K562 (cell line): ENCODE measurements around the gene SLC24A3. TPM values are rescaled to one million over a fixed set of nuclear protein-coding genes. Genes with fewer than 3 reads are reported as not detected.
"Not testable (repeated sequence)": the region's sequence is repeated elsewhere in the genome, so short reads cannot be mapped to it uniquely, and the experiment has no call there.

Experiments
- ATAC-seq: fragments of 200-7000 bp; cut with Tn5 transposase; 3 replicates; pipeline ENCODE4 v1.9.1; 2020; ENCODE audit warnings: moderate library complexity
- BruUV-seq: library from RNA; stranded (reverse); fragments of 400-500 nt; replicated peaks from 2 replicates; lab custom pipeline; 2021; lab: Mats Ljungman, UMichigan
- CTCF ChIA-PET: fragments of 300-600 bp; formaldehyde crosslinking; extraction: SDS; loops from one replicate; lab custom pipeline; 2021; ENCODE audit warnings: low intra/inter-chr PET ratio; lab: Yijun Ruan, JAX
- POLR2A ChIA-PET: fragments of 300-600, 350-650 bp; sonication (Branson Sonifier 250); formaldehyde crosslinking; extraction: SDS; loops from one replicate; lab custom pipeline; 2021; ENCODE audit warnings: antibody characterized with exemption, inconsistent platforms; lab: Yijun Ruan, JAX
- DNase-seq, 4 experiments: peaks; one replicate each; pipeline versions ENCODE4 v3.0.0 to v3.0.0-alpha.2; 2011 to 2018; ENCODE audit warnings: low spot score in 3 of 4, mixed read lengths in 3 of 4; ENCODE audit errors: extremely low read depth in 1 of 4
- FAIRE-seq: peaks from 2 replicates; lab custom pipeline; 2011; peaks lifted over from hg19 to GRCh38; lab: Jason Lieb, UNC
- H2AFZ ChIP-seq: 2 replicates; pipeline ENCODE4 v1.6.0; 2011; ENCODE audit warnings: low read depth, low read length, control low read depth, inconsistent platforms
- H3K27ac ChIP-seq: fragments of 200-600 bp; 3 replicates; pipeline ENCODE4 v1.8.0; 2011; ENCODE audit warnings: low read depth, mild to moderate bottlenecking, control low read depth, inconsistent platforms, low read length, moderate library complexity, mixed read lengths; ENCODE audit errors: extremely low read depth
- H3K27me3 ChIP-seq, 2 experiments: fragments of 300-600 bp in 1 of 2; 2 replicates in 1 of 2; 3 replicates in 1 of 2; pipeline versions ENCODE4 v1.6.0 to v1.8.0; 2011; ENCODE audit warnings: inconsistent platforms in 2 of 2, low read length in 2 of 2, mild to moderate bottlenecking in 1 of 2, mixed read lengths in 1 of 2, moderate library complexity in 1 of 2; ENCODE audit not compliant: control insufficient read depth in 2 of 2, insufficient read depth in 2 of 2
- H3K36me3 ChIP-seq: fragments of 300-600 bp; 3 replicates; pipeline ENCODE4 v1.8.0; 2011; ENCODE audit warnings: mild to moderate bottlenecking, low read length, inconsistent platforms; ENCODE audit not compliant: control insufficient read depth, insufficient read depth
- H3K4me1 ChIP-seq, 2 experiments: fragments of 200-600 bp in 1 of 2; replicated peaks in 1 of 2; 2 replicates in 1 of 2; 3 replicates in 1 of 2; pipeline versions ENCODE4 v1.5.1 to v1.8.0; 2011; ENCODE audit warnings: inconsistent platforms in 2 of 2, low read length in 2 of 2, mild to moderate bottlenecking in 1 of 2, mixed read lengths in 1 of 2, moderate library complexity in 1 of 2; ENCODE audit not compliant: control insufficient read depth in 2 of 2, insufficient read depth in 2 of 2
- H3K4me2 ChIP-seq: 2 replicates; pipeline ENCODE4 v1.6.1; 2011; ENCODE audit warnings: low read length, control low read depth, inconsistent platforms, mixed read lengths; ENCODE audit not compliant: insufficient read depth
- H3K4me3 ChIP-seq: fragments of 200-600 bp; sonication (generic), shearing (Covaris generic); 2 replicates; pipeline ENCODE4 v1.5.1; 2016; ENCODE audit warnings: control low read depth, inconsistent platforms
- H3K79me2 ChIP-seq: fragments of 200-600 bp; 3 replicates; pipeline ENCODE4 v1.8.0; 2011; ENCODE audit warnings: low read length, inconsistent platforms; ENCODE audit not compliant: control insufficient read depth, insufficient read depth
- H3K9ac ChIP-seq, 2 experiments: 2 replicates each; pipeline versions ENCODE4 v1.6.0 to v1.6.1; 2011; ENCODE audit warnings: low read depth in 2 of 2, low read length in 2 of 2, control low read depth in 1 of 2, inconsistent platforms in 1 of 2, mild to moderate bottlenecking in 1 of 2, mixed read lengths in 1 of 2; ENCODE audit not compliant: insufficient read depth in 1 of 2
- H3K9me1 ChIP-seq: one replicate; pipeline ENCODE4 v1.6.0; 2011; ENCODE audit warnings: inconsistent platforms, mild to moderate bottlenecking, low read length, moderate library complexity; ENCODE audit not compliant: control insufficient read depth, insufficient read depth
- H3K9me3 ChIP-seq: replicated peaks from 2 replicates; pipeline ENCODE4 v1.5.1; 2011; ENCODE audit warnings: low read depth, low read length, inconsistent platforms; ENCODE audit not compliant: control insufficient read depth, insufficient read depth
- H4K20me1 ChIP-seq: replicated peaks from 2 replicates; pipeline ENCODE4 v1.6.1; 2011; ENCODE audit warnings: low read length, inconsistent platforms, mixed read lengths; ENCODE audit not compliant: control insufficient read depth, insufficient read depth
- BCOR ChIP-seq: fragments of 450-650 bp; IDR thresholded peaks from 2 replicates; pipeline ENCODE4 v1.6.1; 2016
- EGR1 ChIP-seq: fragments of 450-650 bp; conservative IDR thresholded peaks from 2 replicates; pipeline ENCODE4 v1.6.1; 2017; ENCODE audit warnings: mild to moderate bottlenecking
- ELK3 ChIP-seq: fragments of 450-650 bp; formaldehyde crosslinking; IDR thresholded peaks from 2 replicates; pipeline ENCODE4 v1.4.0; 2020; ENCODE audit warnings: mild to moderate bottlenecking
- JUND ChIP-seq, 2 experiments: IDR thresholded peaks; 2 replicates in 1 of 2; 3 replicates in 1 of 2; pipeline ENCODE4 v1.6.1; 2011; ENCODE audit warnings: borderline replicate concordance in 2 of 2, low read depth in 2 of 2, low read length in 2 of 2, improper control_type of control experiment in 1 of 2, missing biosample characterization in 1 of 2, missing genetic modification characterization in 1 of 2, missing genetic modification reagents in 1 of 2
- NBN ChIP-seq: fragments of 450-650 bp; IDR thresholded peaks from 2 replicates; pipeline ENCODE4 v1.6.1; 2016; ENCODE audit warnings: low read depth, mild to moderate bottlenecking
- RCOR1 ChIP-seq, 2 experiments: IDR thresholded peaks; 2 replicates each; pipeline ENCODE4 v1.6.1; 2012; ENCODE audit warnings: low read depth in 2 of 2, low read length in 2 of 2, borderline replicate concordance in 1 of 2, improper control_type of control experiment in 1 of 2
- SIX5 ChIP-seq, 2 experiments: IDR thresholded peaks; 2 replicates each; pipeline ENCODE4 v1.6.1; 2011; ENCODE audit warnings: low read length in 2 of 2, borderline replicate concordance in 1 of 2, low read depth in 1 of 2, mild to moderate bottlenecking in 1 of 2, moderate library complexity in 1 of 2; ENCODE audit not compliant: insufficient read depth in 1 of 2
- SRF ChIP-seq, 2 experiments: fragments of 250-450, 450-650 bp in 1 of 2; sonication (Bioruptor Pico) in 1 of 2; sonication (generic) in 1 of 2; formaldehyde crosslinking; IDR thresholded peaks; 2 replicates each; pipeline versions ENCODE4 v1.5.0 to v1.5.1; 2020 to 2022; ENCODE audit warnings: mild to moderate bottlenecking in 1 of 2, missing genetic modification reagents in 1 of 2
- TGIF2 ChIP-seq: sonication (generic); formaldehyde crosslinking; IDR thresholded peaks from 2 replicates; pipeline ENCODE4 v1.8.1; 2022; ENCODE audit warnings: mild to moderate bottlenecking, missing genetic modification reagents, moderate library complexity
- ZBTB7A ChIP-seq: IDR thresholded peaks from 2 replicates; pipeline ENCODE4 v1.6.1; 2011; ENCODE audit warnings: low read depth, mild to moderate bottlenecking, low read length, moderate library complexity, borderline replicate concordance; ENCODE audit not compliant: control insufficient read depth
- WGBS: fragments of 100-300 bp; shearing (Covaris generic); methylation state at CpG from one replicate; pipeline ENCODE4 v1.1.6; 2016; ENCODE audit warnings: low coverage, mixed read lengths; ENCODE audit not compliant: insufficient coverage; ENCODE audit errors: missing lambda C conversion rate; 5-methylcytosine and 5-hydroxymethylcytosine counted together
- in situ Hi-C: fragments of 300-500 bp; cut with MboI; formaldehyde crosslinking; loops from 4 replicates; pipeline ENCODE4 v1.15.0; 2018; ENCODE audit warnings: inconsistent platforms, mixed read lengths
- intact Hi-C: fragments of 100-400 bp; cut with micrococcal nuclease; formaldehyde crosslinking; loops from 2 replicates; pipeline ENCODE4 v1.14.2; 2022
- polyA plus RNA-seq, 8 experiments: library from polyadenylated mRNA; depleted of rRNA in 4 of 8; stranded (reverse) in 5 of 8; unstranded in 3 of 8; fragments of >200 nt; fragmentation: Nextera tagmentation in 2 of 8; fragmentation: Illumina TruSeq in 1 of 8; extraction: Ambion mirVana in 2 of 8; extraction: Trizol in 1 of 8; gene quantifications; 2 replicates each; pipeline versions ENCODE4 v1.2.1 to v1.2.3, GENCODE V29; 2011 to 2014; ENCODE audit warnings: inconsistent platforms in 1 of 8, missing spikeins in 1 of 8
- total RNA-seq, 7 experiments: library from RNA; depleted of rRNA in 6 of 7; stranded (reverse); fragments of >200 nt in 6 of 7; fragmentation: Illumina TruSeq in 2 of 7; extraction: Trizol in 2 of 7; gene quantifications; 2 replicates each; pipeline versions ENCODE4 v1.2.1 to v1.2.3, GENCODE V29; 2011 to 2021; ENCODE audit warnings: low replicate concordance in 1 of 7

The SLC24A3 gene
- total and polyA plus RNA-seq, 9 of the 15 experiments (the other 6 are each of a cell fraction or from before 2014, with no cell fraction given): not detected

- FAIRE-seq, intact Hi-C loops, H4K20me1 ChIP-seq, BruUV-seq, H3K27me3 ChIP-seq: not testable (repeated sequence)
- 12% methylated on average over 7 of the region's 32 CpGs for WGBS
- 0 out of 2 replicates have a peak, but pooled peaks have one; percentile 17 for TF ChIP-seq EGR1
- TF ChIP-seq, all 486 proteins: peak for 1; not testable (repeated sequence) for 485
- H3K36me3 ChIP-seq, H3K27ac ChIP-seq, ATAC-seq, POLR2A ChIA-PET, H3K4me1 ChIP-seq, H3K4me3 ChIP-seq, DNase-seq, H3K4me2 ChIP-seq, H3K9me3 ChIP-seq, H3K79me2 ChIP-seq, CTCF ChIA-PET, in situ Hi-C loops, H3K9ac ChIP-seq, H3K9me1 ChIP-seq, H2AFZ ChIP-seq: not testable (repeated sequence)
These were observed 427.1 kb downstream of the SLC24A3 start for GRCh38 chr20:19639471-19640045.

DNA sequence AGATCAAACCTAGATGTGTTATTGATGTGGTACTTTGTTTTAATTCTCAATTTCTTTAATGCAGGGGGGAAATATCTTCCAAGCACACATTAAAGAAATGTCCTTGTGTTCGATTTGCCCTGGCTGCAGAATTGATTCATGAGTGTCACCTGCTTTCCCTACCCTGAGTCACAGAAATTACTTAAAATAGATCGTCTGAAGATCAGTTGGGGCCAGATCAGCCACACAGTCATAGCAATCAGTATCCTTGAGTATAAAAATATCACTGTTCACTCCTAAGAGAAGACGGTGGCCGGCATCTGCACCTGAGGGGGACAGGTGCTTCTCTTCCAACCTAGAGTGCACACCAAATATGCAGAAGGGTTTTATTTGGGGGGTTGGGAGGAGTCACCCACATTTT lies 430.4 kb downstream of the SLC24A3 start:
- Histone ChIP-seq H3K79me2 (no peaks in the 10 kb centered on the region), H3K4me1 (no peaks in the 10 kb centered on the region; a peak in 1 of 5 replicates), H3K27ac (no peak overlapping the region), H2AFZ (no peak overlapping the region), H3K9ac (no peak overlapping the region), H3K4me3 (no peak overlapping the region), H3K4me2 (no peak overlapping the region), H3K36me3 (no peaks in the 10 kb centered on the region), H3K9me1 (no peaks in the 10 kb centered on the region), H3K27me3 (no peaks in the 10 kb centered on the region), H4K20me1 (no peaks in the 10 kb centered on the region), H3K9me3 (no peaks in the 10 kb centered on the region)
- WGBS: 3% methylated on average over 4 of the region's 4 CpGs
- FAIRE-seq: no peak
- ChIA-PET CTCF (no interaction called here), POLR2A (no interaction called here)
- TF ChIP-seq NBN (no peak), BCOR (no peak), ELK3 (CRISPR knock-in tag) (no peak), ZBTB7A (no peak), RCOR1 (IDR thresholded peaks at IDR 0.05; ENCODE audit: borderline replicate concordance in 1 of 2, low read depth in 2 of 2, low read length in 2 of 2) (no peak), JUND (IDR thresholded peaks at IDR 0.05; ENCODE audit: borderline replicate concordance, low read depth, low read length) (no peak), JUND (tag; IDR thresholded peaks at IDR 0.05; ENCODE audit: borderline replicate concordance, low read depth, low read length) (no peak), SRF (CRISPR knock-in tag; IDR thresholded peaks at IDR 0.05) (no peak), SIX5 (IDR thresholded peaks at IDR 0.05; ENCODE audit: borderline replicate concordance in 1 of 2, insufficient read depth in 1 of 2, low read depth in 1 of 2, low read length in 2 of 2) (no peak), TGIF2 (CRISPR knock-in tag) (no peak)
- BruUV-seq: no TSS peak
- in situ Hi-C loops (no loop called here), intact Hi-C loops (no loop called here)
- no peak for ATAC-seq
- no peak for DNase-seq
